Epithelial cell of proximal tubule (primary cell): ENCODE results near the gene PHAF1. TPM values are rescaled to one million over a fixed set of nuclear protein-coding genes. Genes with fewer than 3 reads are reported as not detected.

ENCODE experiments used
- DNase-seq: peaks from one replicate; pipeline ENCODE4 v3.0.0-alpha.2; 2011; ENCODE audit warnings: low read depth
- H3K4me3 ChIP-seq: 2 replicates; pipeline ENCODE4 v1.5.1; 2011; ENCODE audit warnings: low read depth, mild to moderate bottlenecking, low read length
- total RNA-seq: library from RNA; depleted of rRNA; stranded (reverse); fragments of >200 nt; gene quantifications from 2 replicates; pipeline ENCODE4 v1.2.3, GENCODE V29; 2015
- TF ChIP-seq, protein P1 (sequence below): conservative IDR thresholded peaks from 2 replicates; pipeline ENCODE4 v1.5.1; 2012; ENCODE audit warnings: low read depth, mild to moderate bottlenecking, low read length

The PHAF1 gene
- total RNA-seq, 1 donor from 2014 or later = 16.4 TPM

GRCh38 chr16:67190448-67191399 lies 81.0 kb downstream of the PHAF1 start:
- no peak for DNase-seq
- TF ChIP-seq, protein P1, sequence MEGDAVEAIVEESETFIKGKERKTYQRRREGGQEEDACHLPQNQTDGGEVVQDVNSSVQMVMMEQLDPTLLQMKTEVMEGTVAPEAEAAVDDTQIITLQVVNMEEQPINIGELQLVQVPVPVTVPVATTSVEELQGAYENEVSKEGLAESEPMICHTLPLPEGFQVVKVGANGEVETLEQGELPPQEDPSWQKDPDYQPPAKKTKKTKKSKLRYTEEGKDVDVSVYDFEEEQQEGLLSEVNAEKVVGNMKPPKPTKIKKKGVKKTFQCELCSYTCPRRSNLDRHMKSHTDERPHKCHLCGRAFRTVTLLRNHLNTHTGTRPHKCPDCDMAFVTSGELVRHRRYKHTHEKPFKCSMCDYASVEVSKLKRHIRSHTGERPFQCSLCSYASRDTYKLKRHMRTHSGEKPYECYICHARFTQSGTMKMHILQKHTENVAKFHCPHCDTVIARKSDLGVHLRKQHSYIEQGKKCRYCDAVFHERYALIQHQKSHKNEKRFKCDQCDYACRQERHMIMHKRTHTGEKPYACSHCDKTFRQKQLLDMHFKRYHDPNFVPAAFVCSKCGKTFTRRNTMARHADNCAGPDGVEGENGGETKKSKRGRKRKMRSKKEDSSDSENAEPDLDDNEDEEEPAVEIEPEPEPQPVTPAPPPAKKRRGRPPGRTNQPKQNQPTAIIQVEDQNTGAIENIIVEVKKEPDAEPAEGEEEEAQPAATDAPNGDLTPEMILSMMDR = no peak

DNA sequence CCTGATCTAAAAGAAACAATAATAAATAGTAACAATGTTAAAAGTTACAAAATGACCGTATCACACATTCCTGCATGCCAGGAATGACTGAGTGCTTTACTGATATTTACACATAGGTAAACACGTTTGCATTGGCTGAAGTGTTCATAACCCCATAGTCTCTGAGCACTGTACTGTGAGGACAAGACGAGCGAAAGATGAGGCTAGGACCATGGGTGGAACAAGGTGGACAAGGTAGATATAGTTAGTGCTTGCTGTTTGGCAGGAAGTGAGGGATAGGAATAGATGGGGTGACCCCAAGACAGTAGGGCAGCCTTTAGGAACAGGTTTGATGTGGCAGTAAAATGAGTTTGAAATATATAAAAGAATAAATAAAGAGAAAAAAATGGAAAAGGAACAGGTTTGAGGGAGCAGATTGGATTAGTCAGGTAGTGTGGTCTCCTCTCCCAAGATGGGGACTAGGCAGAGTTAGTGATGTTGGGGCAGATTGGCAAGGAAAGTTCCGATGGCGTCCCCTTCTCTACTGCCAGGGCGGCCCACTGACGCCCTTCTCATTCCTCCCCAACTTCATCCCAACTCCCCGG lies 81.8 kb downstream of the PHAF1 start:
- H3K4me3 ChIP-seq = peak overlapping the region; percentile 38
- TF ChIP-seq, protein P1 = no peak
- no peak for DNase-seq

More at GRCh38 chr16:67190448-67191399, 81.0 kb downstream of the PHAF1 start:
- no peak overlapping the region for H3K4me3 ChIP-seq

- TF ChIP-seq, protein P1 = no peak
- DNase-seq = no peak
- H3K4me3 ChIP-seq = peak within 1 kb of the TSS; percentile 69
Observed at GRCh38 chr16:67191995-67192681, 82.4 kb downstream of the PHAF1 start, which contains the start of gene E2F4. Gene E2F4, plus strand, starts transcription at chr16:67192155. Its CDS starts 73 bp downstream, at chr16:67192228.

GRCh38 chr16:67192781-67193361 lies 83.1 kb downstream of the PHAF1 start:
- DNase-seq = no peak
- TF ChIP-seq, protein P1 = no peak
- peak overlapping the region; percentile 69 for H3K4me3 ChIP-seq

GRCh38 chr16:67193536-67193935 lies 83.8 kb downstream of the PHAF1 start:
- TF ChIP-seq, protein P1 = no peak
- H3K4me3 ChIP-seq = peak overlapping the region; percentile 69
- DNase-seq = no peak

DNA sequence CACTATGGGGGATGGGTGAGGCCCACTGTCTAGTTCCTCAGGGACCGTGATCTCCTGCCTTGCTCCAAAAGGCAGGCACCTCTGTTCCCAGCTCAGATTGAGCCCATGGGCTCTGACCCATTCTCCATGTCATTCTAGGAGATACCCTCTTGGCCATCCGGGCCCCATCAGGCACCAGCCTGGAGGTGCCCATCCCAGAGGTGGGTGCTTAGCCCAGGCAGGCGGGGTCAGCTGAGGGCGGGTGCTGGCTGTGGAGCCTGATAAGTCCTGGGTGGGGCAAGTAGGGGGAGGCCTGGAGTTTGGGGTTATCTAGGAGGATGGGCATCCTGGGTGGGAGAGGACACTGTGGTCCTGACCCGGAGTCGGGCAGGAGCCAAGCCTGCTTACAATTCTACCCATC lies 84.5 kb downstream of the PHAF1 start:
- DNase-seq = no peak
- TF ChIP-seq, protein P1 = no peak
- no peak overlapping the region for H3K4me3 ChIP-seq
